ENCODE results near the gene LAGE3.

GRCh38 chrX:154443479-154443910, 35.6 kb downstream of the LAGE3 start:
- no peak for TF ChIP-seq CTCF (IDR thresholded peaks at IDR 0.05; ENCODE audit: low read depth, low read length)
- TF ChIP-seq EZH2phosphoT487 (IDR thresholded peaks at IDR 0.05; ENCODE audit: low read depth) = no peak

All from OCI-LY3 (cell line).